Tibial nerve (tissue), 4 donors: Measurements from ENCODE around the gene GCK. TPM values are rescaled to one million over a fixed set of nuclear protein-coding genes. Genes with fewer than 3 reads are reported as not detected.

Source experiments
- DNase-seq, 2 donors: peaks; one replicate each; pipeline ENCODE4 v3.0.0-alpha.2; 2019; ENCODE audit warnings: low spot score in 2 of 2
- H3K27ac ChIP-seq, 4 donors: fragments of 200-600 bp; sonication (generic) in 3 of 4; one replicate each; pipeline ENCODE4 v1.5.1; 2017 to 2019; ENCODE audit warnings: mild to moderate bottlenecking in 1 of 4
- H3K27me3 ChIP-seq, 2 donors: fragments of 200-600 bp; sonication (generic) in 1 of 2; one replicate each; pipeline versions ENCODE4 v1.5.1 to v1.6.0; 2017 to 2019
- H3K36me3 ChIP-seq, 3 donors: fragments of 200-600 bp; sonication (generic); one replicate each; pipeline ENCODE4 v1.5.1; 2018 to 2019
- H3K4me1 ChIP-seq, 4 donors: fragments of 200-600 bp; sonication (generic) in 3 of 4; one replicate each; pipeline ENCODE4 v1.5.1; 2017 to 2019
- H3K4me3 ChIP-seq, 4 donors: fragments of 200-600 bp; sonication (generic) in 3 of 4; one replicate each; pipeline ENCODE4 v1.5.1; 2017 to 2019; ENCODE audit warnings: mild to moderate bottlenecking in 1 of 4, moderate library complexity in 1 of 4
- H3K9me3 ChIP-seq, 4 donors: fragments of 200-600 bp; sonication (generic) in 3 of 4; one replicate each; pipeline ENCODE4 v1.5.1; 2017 to 2019
- CTCF ChIP-seq, 5 experiments: fragments of 200-600 bp in 3 of 5; fragments of 450-650 bp in 2 of 5; sonication (generic) in 3 of 5; IDR thresholded peaks; one replicate each; pipeline ENCODE4 v1.5.1; 2016 to 2019; ENCODE audit warnings: antibody characterized with exemption in 5 of 5, mild to moderate bottlenecking in 3 of 5, moderate library complexity in 2 of 5
- EP300 ChIP-seq, 2 donors: sonication (generic); formaldehyde crosslinking; IDR thresholded peaks; one replicate each; pipeline ENCODE4 v1.6.1; 2017; ENCODE audit warnings: antibody characterized with exemption in 2 of 2, mild to moderate bottlenecking in 1 of 2
- POLR2A ChIP-seq, 2 donors: fragments of 450-650 bp; IDR thresholded peaks; one replicate each; pipeline ENCODE4 v1.6.1; 2017; ENCODE audit warnings: antibody characterized with exemption in 2 of 2, mild to moderate bottlenecking in 2 of 2, moderate library complexity in 2 of 2
- WGBS, 2 donors: methylation state at CpG; one replicate each; pipeline ENCODE4 v1.1.5; 2018; 5-methylcytosine and 5-hydroxymethylcytosine counted together
- total RNA-seq, 4 donors: library from RNA; depleted of rRNA; stranded (reverse); fragments of >200 nt; gene quantifications; one replicate each; pipeline ENCODE4 v1.1.0, GENCODE V29; 2016

Gene GCK
- total RNA-seq, 4 donors from 2014 or later = 2.3 to 3.0 (median 2.4) TPM; not detected in 1

GRCh38 chr7:44147026-44147991 is 41.9 kb downstream of the GCK start:
- Histone ChIP-seq H3K27me3 (no peaks in the 10 kb centered on the region), H3K27ac (peak overlapping the region in 1 of 4 donors; percentile 61), H3K4me1 (peaks cover 0 to 26% (median 4%) of the 10 kb centered on the region in 4 donors), H3K36me3 (no peaks in the 10 kb centered on the region), H3K9me3 (no peaks in the 10 kb centered on the region), H3K4me3 (no peak overlapping the region)
- WGBS, 2 donors = 66 to 77% methylated on average over 31 to 33 of the region's 33 CpGs
- no peak for DNase-seq
- TF ChIP-seq POLR2A (IDR thresholded peaks at IDR 0.05) (no peak), CTCF (IDR thresholded peaks at IDR 0.05) (no peak), EP300 (IDR thresholded peaks at IDR 0.05) (no peak)

- no peak for TF ChIP-seq CTCF (IDR thresholded peaks at IDR 0.05)
- no peak for TF ChIP-seq POLR2A (IDR thresholded peaks at IDR 0.05)
- no peak for TF ChIP-seq EP300 (IDR thresholded peaks at IDR 0.05)
- H3K9me3 ChIP-seq = no peaks in the 10 kb centered on the region
- H3K27me3 ChIP-seq = no peaks in the 10 kb centered on the region
- WGBS, 2 donors = 20% methylated on average over 19 to 43 of the region's 65 CpGs
- H3K36me3 ChIP-seq = no peaks in the 10 kb centered on the region
- DNase-seq = peak; percentile 55 to 63
- H3K4me3 ChIP-seq = peak overlapping the region; percentile 25 to 62 (median 38)
- peak overlapping the region in 2 of 4 donors; percentile 61 to 63 for H3K27ac ChIP-seq
- H3K4me1 ChIP-seq = peaks cover 0 to 26% (median 4%) of the 10 kb centered on the region in 4 donors
Observed at GRCh38 chr7:44145969-44146911, 43.0 kb downstream of the GCK start.

GRCh38 chr7:44145479-44145968 is 43.7 kb downstream of the GCK start:
- peak overlapping the region in 1 of 4 donors; percentile 61 for H3K27ac ChIP-seq
- H3K4me3 ChIP-seq = peak overlapping the region; percentile 25 to 62 (median 38)
- WGBS, 2 donors = 8 to 29% methylated on average over 5 to 13 of the region's 53 CpGs
- H3K9me3 ChIP-seq = no peaks in the 10 kb centered on the region
- DNase-seq = no peak
- H3K27me3 ChIP-seq = no peaks in the 10 kb centered on the region
- no peaks in the 10 kb centered on the region for H3K36me3 ChIP-seq
- peaks cover 0 to 26% (median 4%) of the 10 kb centered on the region in 4 donors for H3K4me1 ChIP-seq
- TF ChIP-seq EP300 (IDR thresholded peaks at IDR 0.05) = no peak

GRCh38 chr7:44144968-44145478 is 44.2 kb downstream of the GCK start:
- no peak for TF ChIP-seq EP300 (IDR thresholded peaks at IDR 0.05)
- TF ChIP-seq CTCF (IDR thresholded peaks at IDR 0.05) = no peak
- TF ChIP-seq POLR2A (IDR thresholded peaks at IDR 0.05) = no peak
- Histone ChIP-seq H3K27me3 (no peaks in the 10 kb centered on the region), H3K4me1 (peaks cover 0 to 26% (median 4%) of the 10 kb centered on the region in 4 donors), H3K27ac (peak overlapping the region in 1 of 4 donors; percentile 61), H3K36me3 (no peaks in the 10 kb centered on the region), H3K9me3 (no peaks in the 10 kb centered on the region), H3K4me3 (peak overlapping the region; percentile 25 to 62 (median 38))
- 65 to 69% methylated on average over 21 to 29 of the region's 31 CpGs for WGBS, 2 donors
- DNase-seq = no peak

- no peak overlapping the region for H3K4me3 ChIP-seq
- DNase-seq = no peak
- TF ChIP-seq POLR2A (IDR thresholded peaks at IDR 0.05) (no peak), CTCF (IDR thresholded peaks at IDR 0.05) (no peak), EP300 (IDR thresholded peaks at IDR 0.05) (no peak)
- 83 to 92% methylated on average over 5 to 6 of the region's 6 CpGs for WGBS, 2 donors
- H3K4me1 ChIP-seq = peaks cover 0 to 26% (median 4%) of the 10 kb centered on the region in 4 donors
- no peak overlapping the region for H3K27ac ChIP-seq
- H3K9me3 ChIP-seq = no peaks in the 10 kb centered on the region
- no peaks in the 10 kb centered on the region for H3K36me3 ChIP-seq
- no peaks in the 10 kb centered on the region for H3K27me3 ChIP-seq
Observed at GRCh38 chr7:44144426-44144967, 44.7 kb downstream of the GCK start.
